Right lobe of liver (tissue), 4 donors: ENCODE results near the gene CLEC4M.

Experiments used
- POLR2A ChIP-seq: fragments of 450-650 bp; IDR thresholded peaks from one replicate; pipeline ENCODE4 v1.6.1; 2017; ENCODE audit warnings: antibody characterized with exemption, mild to moderate bottlenecking
- TF ChIP-seq, protein P1 (sequence below), 4 donors: fragments of 200-600 bp in 3 of 4; fragments of 450-650 bp in 1 of 4; IDR thresholded peaks; one replicate each; pipeline versions ENCODE4 v1.5.1 to v1.8.0; 2016 to 2022; ENCODE audit warnings: antibody characterized with exemption in 4 of 4, mild to moderate bottlenecking in 2 of 4
- donor health status: DM: no; HTN: no; CAD: no.
- donor health status: DM: no; HTN: no; CAD: no.
- donor health status: DM: no; HTN: yes; CAD: no.

DNA sequence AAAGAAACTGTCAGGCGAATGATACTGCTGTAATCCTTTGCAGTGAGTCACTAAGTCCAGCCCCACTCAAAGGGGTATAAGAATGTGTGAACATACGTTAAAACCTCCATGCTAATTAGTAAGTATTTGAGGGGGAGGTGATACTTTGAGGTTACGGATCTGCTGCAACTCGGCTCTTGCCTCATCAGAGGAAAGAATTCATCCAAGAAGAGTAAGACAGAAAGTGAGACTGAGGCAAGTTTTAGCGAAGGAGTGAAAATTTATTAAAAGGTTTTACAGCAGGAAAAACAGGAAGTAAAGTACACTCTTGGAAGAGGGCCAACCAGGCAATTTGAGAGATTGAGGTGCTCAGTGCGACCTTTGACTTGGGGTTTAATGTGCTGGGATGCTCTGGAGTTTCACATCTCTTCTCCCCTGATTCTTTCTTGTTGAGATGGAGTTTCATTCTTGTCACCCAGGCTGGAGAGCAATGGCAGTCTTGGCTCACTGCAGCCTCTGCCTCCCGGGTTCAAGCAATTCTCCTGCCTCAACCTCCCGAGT, 9.8 kb downstream of the CLEC4M start:
- TF ChIP-seq, protein P1, sequence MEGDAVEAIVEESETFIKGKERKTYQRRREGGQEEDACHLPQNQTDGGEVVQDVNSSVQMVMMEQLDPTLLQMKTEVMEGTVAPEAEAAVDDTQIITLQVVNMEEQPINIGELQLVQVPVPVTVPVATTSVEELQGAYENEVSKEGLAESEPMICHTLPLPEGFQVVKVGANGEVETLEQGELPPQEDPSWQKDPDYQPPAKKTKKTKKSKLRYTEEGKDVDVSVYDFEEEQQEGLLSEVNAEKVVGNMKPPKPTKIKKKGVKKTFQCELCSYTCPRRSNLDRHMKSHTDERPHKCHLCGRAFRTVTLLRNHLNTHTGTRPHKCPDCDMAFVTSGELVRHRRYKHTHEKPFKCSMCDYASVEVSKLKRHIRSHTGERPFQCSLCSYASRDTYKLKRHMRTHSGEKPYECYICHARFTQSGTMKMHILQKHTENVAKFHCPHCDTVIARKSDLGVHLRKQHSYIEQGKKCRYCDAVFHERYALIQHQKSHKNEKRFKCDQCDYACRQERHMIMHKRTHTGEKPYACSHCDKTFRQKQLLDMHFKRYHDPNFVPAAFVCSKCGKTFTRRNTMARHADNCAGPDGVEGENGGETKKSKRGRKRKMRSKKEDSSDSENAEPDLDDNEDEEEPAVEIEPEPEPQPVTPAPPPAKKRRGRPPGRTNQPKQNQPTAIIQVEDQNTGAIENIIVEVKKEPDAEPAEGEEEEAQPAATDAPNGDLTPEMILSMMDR (IDR thresholded peaks at IDR 0.05), result no peak
- TF ChIP-seq POLR2A, result no peak
